GM12878 (cell line): ENCODE data around the gene SGCD. TPM values are rescaled to one million over a fixed set of nuclear protein-coding genes. Genes with fewer than 3 reads are reported as not detected.

Source experiments
- ATAC-seq: fragments of 200-7000 bp; cut with Tn5 transposase; 3 replicates; pipeline ENCODE4 v1.9.1; 2020; ENCODE audit warnings: mild to moderate bottlenecking, moderate library complexity
- BruUV-seq: library from RNA; stranded (reverse); fragments of 400-500 nt; replicated peaks from 2 replicates; lab custom pipeline; 2021; lab: Mats Ljungman, UMichigan
- CTCF ChIA-PET: fragments of 300-600 bp; sonication (Branson Sonifier 250); formaldehyde crosslinking; extraction: SDS; loops from one replicate; lab custom pipeline; 2021; ENCODE audit warnings: inconsistent platforms; lab: Yijun Ruan, JAX
- POLR2A ChIA-PET: fragments of 350-600 bp; formaldehyde crosslinking; extraction: SDS; loops from one replicate; lab custom pipeline; 2021; ENCODE audit warnings: inconsistent platforms; lab: Charles Lee
- RAD21 ChIA-PET: fragments of 300-600 bp; sonication (Branson Sonifier 250); formaldehyde crosslinking; loops from one replicate; lab custom pipeline; 2023; ENCODE audit warnings: antibody characterized with exemption; ENCODE audit not compliant: unreplicated experiment; lab: Charles Lee
- SMC1A ChIA-PET: fragments of 300-600 bp; sonication (Branson Sonifier 250); formaldehyde crosslinking; loops from one replicate; lab custom pipeline; 2023; ENCODE audit not compliant: unreplicated experiment, uncharacterized antibody; lab: Charles Lee
- DNase-seq: peaks from one replicate; pipeline ENCODE4 v3.0.0-alpha.2; 2011; ENCODE audit warnings: low read depth, low spot score
- FAIRE-seq: peaks from 3 replicates; lab custom pipeline; 2011; peaks lifted over from hg19 to GRCh38; lab: Jason Lieb, UNC
- H2AFZ ChIP-seq: 2 replicates; pipeline ENCODE4 v1.6.0; 2011; ENCODE audit warnings: low read depth, low read length, control low read depth; ENCODE audit not compliant: control insufficient read depth
- H3K27ac ChIP-seq: 2 replicates; pipeline ENCODE4 v1.5.1; 2011; ENCODE audit warnings: control low read depth; ENCODE audit not compliant: control insufficient read depth, insufficient read depth
- H3K27me3 ChIP-seq, 2 experiments: replicated peaks in 1 of 2; 2 replicates each; pipeline versions ENCODE4 v1.6.0 to v1.6.1; 2011; ENCODE audit warnings: low read length in 1 of 2; ENCODE audit not compliant: control insufficient read depth in 2 of 2, insufficient read depth in 2 of 2
- H3K36me3 ChIP-seq, 2 experiments: 2 replicates each; pipeline ENCODE4 v1.5.1; 2011; ENCODE audit warnings: low read length in 1 of 2; ENCODE audit not compliant: control insufficient read depth in 2 of 2, insufficient read depth in 2 of 2
- H3K4me1 ChIP-seq: 2 replicates; pipeline ENCODE4 v1.6.1; 2011; ENCODE audit warnings: mild to moderate bottlenecking, low read length, moderate library complexity, mixed read lengths; ENCODE audit not compliant: control insufficient read depth, insufficient read depth
- H3K4me2 ChIP-seq: 2 replicates; pipeline ENCODE4 v1.6.0; 2011; ENCODE audit warnings: control low read depth; ENCODE audit not compliant: control insufficient read depth, insufficient read depth
- H3K4me3 ChIP-seq: fragments of 200-600 bp; sonication (generic); 2 replicates; pipeline ENCODE4 v1.5.1; 2016
- H3K79me2 ChIP-seq: 2 replicates; pipeline ENCODE4 v1.6.0; 2011; ENCODE audit warnings: low read length; ENCODE audit not compliant: control insufficient read depth, insufficient read depth
- H3K9ac ChIP-seq: 2 replicates; pipeline ENCODE4 v1.8.0; 2011; ENCODE audit warnings: low read length, control low read depth, mixed read lengths; ENCODE audit not compliant: control insufficient read depth, insufficient read depth
- H3K9me3 ChIP-seq: replicated peaks from 3 replicates; pipeline ENCODE4 v1.5.1; 2011; ENCODE audit warnings: mild to moderate bottlenecking, low read length; ENCODE audit not compliant: control insufficient read depth, insufficient read depth
- H4K20me1 ChIP-seq: 2 replicates; pipeline ENCODE4 v1.6.0; 2011; ENCODE audit not compliant: control insufficient read depth, insufficient read depth
- BACH1 ChIP-seq: fragments of 450-650 bp; IDR thresholded peaks from 2 replicates; pipeline ENCODE4 v1.6.1; 2017; ENCODE audit warnings: mild to moderate bottlenecking, borderline replicate concordance
- MXI1 ChIP-seq: fragments of 150-350 bp; IDR thresholded peaks from 2 replicates; pipeline ENCODE4 v1.6.1; 2011; ENCODE audit warnings: low read depth, mild to moderate bottlenecking, inconsistent platforms, low read length, improper control_type of control experiment
- RAD21 ChIP-seq: IDR thresholded peaks from 2 replicates; pipeline ENCODE4 v1.6.1; 2011; ENCODE audit warnings: mild to moderate bottlenecking, low read depth, low read length, moderate library complexity; ENCODE audit not compliant: insufficient read depth
- SREBF1 ChIP-seq: IDR thresholded peaks from 2 replicates; pipeline ENCODE4 v1.6.1; 2012; ENCODE audit warnings: mild to moderate bottlenecking, low read length
- WGBS: methylation state at CpG from one replicate; pipeline ENCODE4 v1.1.6; 2016; ENCODE audit warnings: low lambda C conversion rate; ENCODE audit not compliant: insufficient replicate concordance, insufficient coverage; ENCODE audit errors: missing lambda C conversion rate; 5-methylcytosine and 5-hydroxymethylcytosine counted together
- in situ Hi-C: fragments of 300-500 bp; cut with MboI; formaldehyde crosslinking; loops from 9 replicates; pipeline ENCODE4 v1.14.3; 2018; ENCODE audit warnings: mixed read lengths
- intact Hi-C: fragments of 100-400 bp; cut with micrococcal nuclease; formaldehyde crosslinking; loops from one replicate; pipeline ENCODE4 v1.14.2; 2022; ENCODE audit not compliant: unreplicated experiment
- polyA plus RNA-seq, 11 experiments: library from polyadenylated mRNA; depleted of rRNA in 4 of 11; unstranded in 6 of 11; stranded (reverse) in 5 of 11; fragments of >200 nt; fragmentation: Nextera tagmentation in 4 of 11; fragmentation: Illumina TruSeq in 1 of 11; extraction: Ambion mirVana in 4 of 11; extraction: Trizol in 1 of 11; gene quantifications; 1 replicate in 1 of 11; 2 replicates in 10 of 11; pipeline versions ENCODE4 v1.2.1 to v1.2.3, GENCODE V29; 2011 to 2016; ENCODE audit warnings: inconsistent platforms in 2 of 11, missing spikeins in 2 of 11, low read depth in 1 of 11
- total RNA-seq, 4 experiments: library from RNA; depleted of rRNA in 3 of 4; stranded (reverse); fragments of >200 nt in 3 of 4; fragmentation: Illumina TruSeq in 1 of 4; extraction: Trizol in 1 of 4; gene quantifications; 2 replicates each; pipeline versions ENCODE4 v1.2.1 to v1.2.3, GENCODE V29; 2013 to 2021
- TF ChIP-seq, protein P1 (sequence below): fragments of 450-650 bp; IDR thresholded peaks from 2 replicates; pipeline ENCODE4 v1.6.1; 2016; ENCODE audit warnings: mild to moderate bottlenecking
- TF ChIP-seq, protein P2 (sequence below): fragments of 450-650 bp; IDR thresholded peaks from 2 replicates; pipeline ENCODE4 v1.6.1; 2018; ENCODE audit warnings: mild to moderate bottlenecking, low read depth, moderate library complexity; ENCODE audit not compliant: partially characterized antibody
- TF ChIP-seq, protein P3 (sequence below): fragments of 450-650 bp; formaldehyde crosslinking; IDR thresholded peaks from 2 replicates; pipeline ENCODE4 v1.4.0; 2022; ENCODE audit warnings: mild to moderate bottlenecking, moderate library complexity
- TF ChIP-seq, protein P4 (sequence below): IDR thresholded peaks from 2 replicates; pipeline ENCODE4 v1.6.1; 2011; ENCODE audit warnings: borderline replicate concordance, low read depth, mild to moderate bottlenecking, moderate library complexity, low read length; ENCODE audit not compliant: insufficient read depth, poor library complexity, severe bottlenecking

SGCD gene
- total and polyA plus RNA-seq, 10 of the 15 experiments (the other 5 are each of a cell fraction or from before 2014, with no cell fraction given): 0.06 TPM; not detected in 9

DNA sequence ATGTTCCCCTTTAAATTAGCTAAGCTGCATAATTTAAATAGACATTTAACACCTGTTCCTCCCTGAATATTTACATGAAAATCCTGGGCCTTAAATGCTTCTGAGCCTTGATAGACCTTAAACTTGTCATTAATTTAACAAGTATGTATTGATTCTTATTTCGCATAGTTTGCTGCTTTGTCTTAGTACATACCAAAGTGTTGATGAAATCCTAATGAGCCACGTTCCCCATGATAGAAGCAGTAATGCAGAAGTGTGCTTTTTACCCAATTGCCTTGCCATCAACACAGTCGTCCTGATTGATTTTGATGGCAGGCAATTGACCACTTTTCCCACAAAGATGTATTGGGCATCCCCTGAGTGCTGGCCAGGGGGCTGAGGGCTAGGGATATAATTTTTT is 213.5 kb downstream of the SGCD start:
- POLR2A ChIA-PET: no interaction called here
- no peaks in the 10 kb centered on the region; a peak in 1 of 4 replicates for H3K27me3 ChIP-seq
- no peaks in the 10 kb centered on the region for H3K9me3 ChIP-seq
- no peak overlapping the region for H3K27ac ChIP-seq
- RAD21 ChIA-PET: no interaction called here
- DNase-seq (no peak), ATAC-seq (no peak), FAIRE-seq (no peak)
- 18% methylated on average over 3 of the region's 3 CpGs for whole genome bisulfite sequencing
- CTCF ChIA-PET: no interaction called here
- no peaks in the 10 kb centered on the region for H3K79me2 ChIP-seq
- no peak overlapping the region for H3K4me3 ChIP-seq
- no peak overlapping the region for H2AFZ ChIP-seq
- in situ Hi-C loops: no loop called here
- SMC1A ChIA-PET: no interaction called here
- H3K36me3 ChIP-seq: no peaks in the 10 kb centered on the region
- BruUV-seq: no TSS peak
- H3K9ac ChIP-seq: no peak overlapping the region
- no peak overlapping the region for H3K4me2 ChIP-seq
- no peaks in the 10 kb centered on the region for H3K4me1 ChIP-seq
- no peaks in the 10 kb centered on the region for H4K20me1 ChIP-seq
- TF ChIP-seq SREBF1 (no peak), BACH1 (no peak), MXI1 (no peak), RAD21 (no peak)
- TF ChIP-seq, protein P1, sequence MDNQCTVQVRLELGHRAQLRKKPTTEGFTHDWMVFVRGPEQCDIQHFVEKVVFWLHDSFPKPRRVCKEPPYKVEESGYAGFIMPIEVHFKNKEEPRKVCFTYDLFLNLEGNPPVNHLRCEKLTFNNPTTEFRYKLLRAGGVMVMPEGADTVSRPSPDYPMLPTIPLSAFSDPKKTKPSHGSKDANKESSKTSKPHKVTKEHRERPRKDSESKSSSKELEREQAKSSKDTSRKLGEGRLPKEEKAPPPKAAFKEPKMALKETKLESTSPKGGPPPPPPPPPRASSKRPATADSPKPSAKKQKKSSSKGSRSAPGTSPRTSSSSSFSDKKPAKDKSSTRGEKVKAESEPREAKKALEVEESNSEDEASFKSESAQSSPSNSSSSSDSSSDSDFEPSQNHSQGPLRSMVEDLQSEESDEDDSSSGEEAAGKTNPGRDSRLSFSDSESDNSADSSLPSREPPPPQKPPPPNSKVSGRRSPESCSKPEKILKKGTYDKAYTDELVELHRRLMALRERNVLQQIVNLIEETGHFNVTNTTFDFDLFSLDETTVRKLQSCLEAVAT: no peak
- TF ChIP-seq, protein P2, sequence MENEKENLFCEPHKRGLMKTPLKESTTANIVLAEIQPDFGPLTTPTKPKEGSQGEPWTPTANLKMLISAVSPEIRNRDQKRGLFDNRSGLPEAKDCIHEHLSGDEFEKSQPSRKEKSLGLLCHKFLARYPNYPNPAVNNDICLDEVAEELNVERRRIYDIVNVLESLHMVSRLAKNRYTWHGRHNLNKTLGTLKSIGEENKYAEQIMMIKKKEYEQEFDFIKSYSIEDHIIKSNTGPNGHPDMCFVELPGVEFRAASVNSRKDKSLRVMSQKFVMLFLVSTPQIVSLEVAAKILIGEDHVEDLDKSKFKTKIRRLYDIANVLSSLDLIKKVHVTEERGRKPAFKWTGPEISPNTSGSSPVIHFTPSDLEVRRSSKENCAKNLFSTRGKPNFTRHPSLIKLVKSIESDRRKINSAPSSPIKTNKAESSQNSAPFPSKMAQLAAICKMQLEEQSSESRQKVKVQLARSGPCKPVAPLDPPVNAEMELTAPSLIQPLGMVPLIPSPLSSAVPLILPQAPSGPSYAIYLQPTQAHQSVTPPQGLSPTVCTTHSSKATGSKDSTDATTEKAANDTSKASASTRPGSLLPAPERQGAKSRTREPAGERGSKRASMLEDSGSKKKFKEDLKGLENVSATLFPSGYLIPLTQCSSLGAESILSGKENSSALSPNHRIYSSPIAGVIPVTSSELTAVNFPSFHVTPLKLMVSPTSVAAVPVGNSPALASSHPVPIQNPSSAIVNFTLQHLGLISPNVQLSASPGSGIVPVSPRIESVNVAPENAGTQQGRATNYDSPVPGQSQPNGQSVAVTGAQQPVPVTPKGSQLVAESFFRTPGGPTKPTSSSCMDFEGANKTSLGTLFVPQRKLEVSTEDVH: no peak
- TF ChIP-seq, protein P3, sequence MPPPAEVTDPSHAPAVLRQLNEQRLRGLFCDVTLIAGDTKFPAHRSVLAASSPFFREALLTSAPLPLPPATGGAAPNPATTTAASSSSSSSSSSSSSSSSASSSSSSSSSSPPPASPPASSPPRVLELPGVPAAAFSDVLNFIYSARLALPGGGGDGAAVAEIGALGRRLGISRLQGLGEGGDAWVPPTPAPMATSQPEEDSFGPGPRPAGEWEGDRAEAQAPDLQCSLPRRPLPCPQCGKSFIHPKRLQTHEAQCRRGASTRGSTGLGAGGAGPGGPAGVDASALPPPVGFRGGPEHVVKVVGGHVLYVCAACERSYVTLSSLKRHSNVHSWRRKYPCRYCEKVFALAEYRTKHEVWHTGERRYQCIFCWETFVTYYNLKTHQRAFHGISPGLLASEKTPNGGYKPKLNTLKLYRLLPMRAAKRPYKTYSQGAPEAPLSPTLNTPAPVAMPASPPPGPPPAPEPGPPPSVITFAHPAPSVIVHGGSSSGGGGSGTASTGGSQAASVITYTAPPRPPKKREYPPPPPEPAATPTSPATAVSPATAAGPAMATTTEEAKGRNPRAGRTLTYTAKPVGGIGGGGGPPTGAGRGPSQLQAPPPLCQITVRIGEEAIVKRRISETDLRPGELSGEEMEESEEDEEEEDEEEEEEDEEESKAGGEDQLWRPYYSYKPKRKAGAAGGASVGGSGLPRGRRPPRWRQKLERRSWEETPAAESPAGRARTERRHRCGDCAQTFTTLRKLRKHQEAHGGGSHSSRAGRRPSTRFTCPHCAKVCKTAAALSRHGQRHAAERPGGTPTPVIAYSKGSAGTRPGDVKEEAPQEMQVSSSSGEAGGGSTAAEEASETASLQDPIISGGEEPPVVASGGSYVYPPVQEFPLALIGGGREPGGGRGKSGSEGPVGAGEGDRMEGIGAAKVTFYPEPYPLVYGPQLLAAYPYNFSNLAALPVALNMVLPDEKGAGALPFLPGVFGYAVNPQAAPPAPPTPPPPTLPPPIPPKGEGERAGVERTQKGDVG (CRISPR knock-in tag): no peak
- TF ChIP-seq, protein P4, sequence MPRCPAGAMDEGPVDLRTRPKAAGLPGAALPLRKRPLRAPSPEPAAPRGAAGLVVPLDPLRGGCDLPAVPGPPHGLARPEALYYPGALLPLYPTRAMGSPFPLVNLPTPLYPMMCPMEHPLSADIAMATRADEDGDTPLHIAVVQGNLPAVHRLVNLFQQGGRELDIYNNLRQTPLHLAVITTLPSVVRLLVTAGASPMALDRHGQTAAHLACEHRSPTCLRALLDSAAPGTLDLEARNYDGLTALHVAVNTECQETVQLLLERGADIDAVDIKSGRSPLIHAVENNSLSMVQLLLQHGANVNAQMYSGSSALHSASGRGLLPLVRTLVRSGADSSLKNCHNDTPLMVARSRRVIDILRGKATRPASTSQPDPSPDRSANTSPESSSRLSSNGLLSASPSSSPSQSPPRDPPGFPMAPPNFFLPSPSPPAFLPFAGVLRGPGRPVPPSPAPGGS: no peak
- intact Hi-C loops: no loop called here
